GM23248 (cell line): ENCODE data around the gene SPDYE6. TPM values are rescaled to one million over a fixed set of nuclear protein-coding genes. Genes with fewer than 3 reads are reported as not detected.
"Not testable (repeated sequence)": the region's sequence is repeated elsewhere in the genome, so short reads cannot be mapped to it uniquely, and the experiment has no call there.

Experiments
- DNase-seq: peaks from one replicate; pipeline ENCODE4 v3.0.0-alpha.2; 2015
- H2AFZ ChIP-seq: fragments of 200-600 bp; sonication (generic); 2 replicates; pipeline ENCODE4 v1.6.1; 2016; ENCODE audit warnings: antibody characterized with exemption
- H3F3A ChIP-seq: fragments of 200-600 bp; sonication (generic); 2 replicates; pipeline ENCODE4 v1.6.1; 2016; ENCODE audit warnings: mild to moderate bottlenecking, antibody characterized with exemption, mixed run types; ENCODE audit not compliant: insufficient read depth
- H3K27ac ChIP-seq: fragments of 200-600 bp; sonication (generic); 2 replicates; pipeline ENCODE4 v1.5.1; 2016; ENCODE audit warnings: mild to moderate bottlenecking
- H3K27me3 ChIP-seq: fragments of 200-600 bp; sonication (generic); replicated peaks from 2 replicates; pipeline ENCODE4 v1.6.1; 2016; ENCODE audit warnings: mild to moderate bottlenecking; ENCODE audit not compliant: insufficient read depth
- H3K36me3 ChIP-seq: fragments of 200-600 bp; sonication (generic); 2 replicates; pipeline ENCODE4 v1.6.1; 2016; ENCODE audit warnings: low read depth, mild to moderate bottlenecking
- H3K4me1 ChIP-seq: fragments of 200-600 bp; sonication (generic); 2 replicates; pipeline ENCODE4 v1.6.1; 2016; ENCODE audit warnings: mild to moderate bottlenecking; ENCODE audit not compliant: insufficient read depth
- H3K4me2 ChIP-seq: fragments of 200-600 bp; sonication (generic); one replicate; pipeline ENCODE4 v1.6.1; 2016; ENCODE audit warnings: mild to moderate bottlenecking; ENCODE audit not compliant: unreplicated experiment
- H3K4me3 ChIP-seq: fragments of 200-600 bp; sonication (generic); 2 replicates; pipeline ENCODE4 v1.5.1; 2016; ENCODE audit warnings: mild to moderate bottlenecking
- H3K79me2 ChIP-seq: fragments of 200-600 bp; sonication (generic); 2 replicates; pipeline ENCODE4 v1.6.1; 2016; ENCODE audit warnings: mild to moderate bottlenecking; ENCODE audit not compliant: insufficient read depth
- H3K9ac ChIP-seq: fragments of 200-600 bp; sonication (generic); 2 replicates; pipeline ENCODE4 v1.6.1; 2016; ENCODE audit warnings: mild to moderate bottlenecking
- H3K9me2 ChIP-seq: fragments of 200-600 bp; sonication (generic); 2 replicates; pipeline ENCODE4 v1.6.1; 2016; ENCODE audit warnings: mixed run types, mild to moderate bottlenecking, moderate library complexity; ENCODE audit not compliant: insufficient read depth
- H3K9me3 ChIP-seq: fragments of 200-600 bp; sonication (generic); one replicate; pipeline ENCODE4 v1.6.1; 2017; ENCODE audit warnings: low read depth
- H4K20me1 ChIP-seq: fragments of 200-600 bp; sonication (generic); 2 replicates; pipeline ENCODE4 v1.6.0; 2016; ENCODE audit not compliant: insufficient read depth
- EZH2 ChIP-seq: fragments of 200-600 bp; sonication (generic); IDR thresholded peaks from 2 replicates; pipeline ENCODE4 v1.6.1; 2018; ENCODE audit warnings: antibody characterized with exemption, mild to moderate bottlenecking; ENCODE audit not compliant: insufficient read depth, poor library complexity, severe bottlenecking
- EZH2phosphoT487 ChIP-seq: fragments of 200-600 bp; sonication (generic); IDR thresholded peaks from 2 replicates; pipeline ENCODE4 v1.6.1; 2018; ENCODE audit warnings: antibody characterized with exemption, moderate library complexity, mild to moderate bottlenecking, low read depth; ENCODE audit not compliant: insufficient read depth
- WGBS, 2 experiments: methylation state at CpG; one replicate each; pipeline ENCODE4 v1.1.6; 2015 to 2017; ENCODE audit warnings: low lambda C conversion rate in 2 of 2, low coverage in 1 of 2; ENCODE audit errors: missing lambda C conversion rate in 2 of 2; 5-methylcytosine and 5-hydroxymethylcytosine counted together
- in situ Hi-C: fragments of 300-500 bp; cut with MboI; formaldehyde crosslinking; loops from 2 replicates; pipeline ENCODE4 v1.15.0; 2020
- polyA plus RNA-seq: library from polyadenylated mRNA; unstranded; fragments of >200 nt; fragmentation: Nextera tagmentation; extraction: Ambion mirVana; gene quantifications from 2 replicates; pipeline ENCODE4 v1.2.1, GENCODE V29; 2016
- total RNA-seq: library from RNA; depleted of rRNA; stranded (reverse); fragments of >200 nt; shearing (Covaris generic); gene quantifications from 2 replicates; pipeline ENCODE4 v1.2.3, GENCODE V29; 2014; rRNA removed

Gene SPDYE6
- total RNA-seq, result not detected in 2 replicates
- polyA plus RNA-seq, result 0.19 TPM in 1 of 2 replicates, not detected in the other

GRCh38 chr7:102356344-102356743 is at the start of gene SPDYE6:
Gene SPDYE6 (minus strand): TSS chr7:102356444. CDS start chr7:102356023, 421 bp downstream.
- H4K20me1 ChIP-seq, H2AFZ ChIP-seq, H3K9me2 ChIP-seq, H3K27ac ChIP-seq, H3K4me3 ChIP-seq, H3K9ac ChIP-seq, H3K36me3 ChIP-seq, in situ Hi-C loops, H3K4me1 ChIP-seq, H3K27me3 ChIP-seq, H3K79me2 ChIP-seq, DNase-seq, H3K9me3 ChIP-seq, H3K4me2 ChIP-seq, H3F3A ChIP-seq: not testable (repeated sequence)
- WGBS, 2 experiments, result no CpG with 5 or more reads among the region's 6 CpGs

GRCh38 chr7:102404862-102405188 is 48.6 kb upstream of the SPDYE6 start:
- WGBS, 2 experiments, result 93 to 94% methylated on average over 5 of the region's 5 CpGs
- H3K9me2 ChIP-seq, in situ Hi-C loops, H3K27me3 ChIP-seq, DNase-seq, H3K4me1 ChIP-seq, H3K9ac ChIP-seq, H4K20me1 ChIP-seq, H3K27ac ChIP-seq, H3F3A ChIP-seq, H3K9me3 ChIP-seq, H2AFZ ChIP-seq, H3K4me2 ChIP-seq, H3K4me3 ChIP-seq: not testable (repeated sequence)
- Histone ChIP-seq H3K36me3 (peaks cover 56% of the 10 kb centered on the region), H3K79me2 (peaks cover 13% of the 10 kb centered on the region; the same call in 1 of the 2 replicates)

DNA sequence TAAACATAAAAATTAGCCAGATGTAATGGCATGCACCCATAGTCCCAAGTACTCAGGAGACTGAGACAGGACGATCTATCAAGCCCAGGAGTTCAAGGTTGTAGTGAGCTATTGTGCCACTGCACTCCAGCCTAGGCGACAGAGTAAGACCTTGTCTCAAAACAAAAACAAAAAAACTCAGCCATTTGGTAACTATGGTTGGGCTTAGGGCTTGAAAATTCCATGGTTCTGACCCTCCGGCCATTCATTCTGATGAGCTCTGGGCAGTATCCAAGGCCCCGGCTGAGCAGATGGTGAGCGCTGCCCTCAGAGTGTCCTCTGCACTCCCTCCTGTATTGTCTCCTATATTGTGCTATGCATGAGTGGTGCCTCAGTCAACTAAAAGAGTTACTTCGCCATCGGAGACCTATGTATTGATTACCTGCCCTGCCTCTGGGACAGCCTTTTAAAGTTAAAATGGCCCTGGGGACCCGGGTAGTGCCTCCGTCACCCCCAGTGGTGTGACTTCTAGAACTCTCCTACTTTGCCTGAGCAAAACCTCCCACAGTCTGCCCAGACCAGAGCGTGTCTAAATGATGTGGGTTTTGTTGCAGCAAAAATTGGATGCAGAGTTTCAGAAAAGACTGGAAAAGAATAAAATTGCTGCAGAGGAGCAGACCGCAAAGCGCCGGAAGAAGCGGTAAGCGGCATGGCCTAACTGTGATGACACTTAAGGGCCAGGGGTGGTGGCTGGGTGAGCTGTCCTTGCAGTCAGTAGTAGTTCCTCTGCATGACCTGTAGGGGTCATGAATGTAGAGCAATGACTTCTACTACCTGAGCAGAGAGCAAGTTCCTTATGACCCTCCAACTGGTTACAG is 48.0 kb upstream of the SPDYE6 start:
- no peaks in the 10 kb centered on the region for H3K27me3 ChIP-seq
- no peak overlapping the region for H3K4me3 ChIP-seq
- no peaks in the 10 kb centered on the region for H3K9me2 ChIP-seq
- TF ChIP-seq EZH2, result no peak
- TF ChIP-seq EZH2phosphoT487, result no peak
- no peak overlapping the region for H3K9ac ChIP-seq
- peaks cover 10% of the 10 kb centered on the region for H3K79me2 ChIP-seq
- no peaks in the 10 kb centered on the region for H3K4me1 ChIP-seq
- H2AFZ ChIP-seq, result no peak overlapping the region
- H3K9me3 ChIP-seq, result no peaks in the 10 kb centered on the region
- H4K20me1 ChIP-seq, result no peaks in the 10 kb centered on the region
- in situ Hi-C loops, result no loop called here
- peaks cover 56% of the 10 kb centered on the region for H3K36me3 ChIP-seq
- H3K27ac ChIP-seq, result no peak overlapping the region
- no peak overlapping the region for H3K4me2 ChIP-seq
- H3F3A ChIP-seq, result peaks cover 3% of the 10 kb centered on the region; the same call in 1 of the 2 replicates
- DNase-seq, result peak; percentile 71
- 88 to 90% methylated on average over 15 of the region's 15 CpGs for WGBS, 2 experiments

- Histone ChIP-seq H3K27ac (no peak overlapping the region), H3K9ac (no peak overlapping the region), H3K4me1 (no peaks in the 10 kb centered on the region), H3K4me3 (no peak overlapping the region), H4K20me1 (no peaks in the 10 kb centered on the region), H3K79me2 (peaks cover 14% of the 10 kb centered on the region), H3F3A (no peaks in the 10 kb centered on the region), H3K4me2 (no peak overlapping the region), H3K27me3 (no peaks in the 10 kb centered on the region), H3K9me3 (no peaks in the 10 kb centered on the region), H3K36me3 (peaks cover 56% of the 10 kb centered on the region), H3K9me2 (no peaks in the 10 kb centered on the region), H2AFZ (no peak overlapping the region)
- 98 to 99% methylated on average over 3 of the region's 3 CpGs for WGBS, 2 experiments
- TF ChIP-seq EZH2, result no peak
- no peak for TF ChIP-seq EZH2phosphoT487
- no peak for DNase-seq
- in situ Hi-C loops, result no loop called here
These were observed 47.3 kb upstream of the SPDYE6 start for GRCh38 chr7:102403563-102403962.
